Epithelial cell of proximal tubule (primary cell): ENCODE data around the gene PSMD2. TPM values are rescaled to one million over a fixed set of nuclear protein-coding genes. Genes with fewer than 3 reads are reported as not detected.

Source experiments
- DNase-seq: peaks from one replicate; pipeline ENCODE4 v3.0.0-alpha.2; 2011; ENCODE audit warnings: low read depth
- H3K4me3 ChIP-seq: 2 replicates; pipeline ENCODE4 v1.5.1; 2011; ENCODE audit warnings: low read depth, mild to moderate bottlenecking, low read length
- total RNA-seq: library from RNA; depleted of rRNA; stranded (reverse); fragments of >200 nt; gene quantifications from 2 replicates; pipeline ENCODE4 v1.2.3, GENCODE V29; 2015
- TF ChIP-seq, protein P1 (sequence below): conservative IDR thresholded peaks from 2 replicates; pipeline ENCODE4 v1.5.1; 2012; ENCODE audit warnings: low read depth, mild to moderate bottlenecking, low read length

The PSMD2 gene
- total RNA-seq, 1 donor from 2014 or later: 506 TPM

DNA sequence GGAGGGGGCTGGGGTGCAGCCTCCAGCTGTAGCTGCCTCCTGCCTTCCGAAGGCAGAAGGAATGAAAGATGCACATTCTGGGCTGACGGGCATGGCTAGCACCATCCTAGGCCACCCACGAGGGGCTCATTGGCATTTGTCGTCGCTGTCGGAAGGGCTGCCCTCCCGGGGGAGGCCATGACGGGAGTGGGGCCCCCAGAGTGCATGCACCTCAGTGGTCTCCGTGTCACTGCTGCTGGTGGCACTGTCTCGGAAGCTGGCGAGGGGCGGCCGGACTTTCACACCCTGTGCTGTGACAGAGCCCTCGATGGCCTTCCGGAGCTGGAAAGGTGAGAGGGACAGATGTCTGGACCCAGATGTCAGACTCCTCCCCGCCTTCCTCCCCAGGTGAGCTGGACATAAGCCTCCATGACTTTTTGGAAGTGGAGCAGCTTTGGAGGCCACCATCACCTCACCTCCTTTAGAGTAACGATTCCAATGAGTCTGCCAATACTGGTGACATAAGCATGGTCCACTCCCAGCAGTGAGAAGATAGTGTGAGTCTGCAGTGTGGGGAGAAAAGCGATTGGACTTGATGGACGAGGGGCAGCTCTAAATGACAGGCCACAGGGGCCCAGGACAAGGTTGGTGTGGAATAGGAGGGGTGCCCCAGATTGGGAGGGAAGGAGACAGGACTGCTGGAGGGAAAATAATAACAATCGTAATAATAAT, 47.6 kb downstream of the PSMD2 start:
- TF ChIP-seq, protein P1, sequence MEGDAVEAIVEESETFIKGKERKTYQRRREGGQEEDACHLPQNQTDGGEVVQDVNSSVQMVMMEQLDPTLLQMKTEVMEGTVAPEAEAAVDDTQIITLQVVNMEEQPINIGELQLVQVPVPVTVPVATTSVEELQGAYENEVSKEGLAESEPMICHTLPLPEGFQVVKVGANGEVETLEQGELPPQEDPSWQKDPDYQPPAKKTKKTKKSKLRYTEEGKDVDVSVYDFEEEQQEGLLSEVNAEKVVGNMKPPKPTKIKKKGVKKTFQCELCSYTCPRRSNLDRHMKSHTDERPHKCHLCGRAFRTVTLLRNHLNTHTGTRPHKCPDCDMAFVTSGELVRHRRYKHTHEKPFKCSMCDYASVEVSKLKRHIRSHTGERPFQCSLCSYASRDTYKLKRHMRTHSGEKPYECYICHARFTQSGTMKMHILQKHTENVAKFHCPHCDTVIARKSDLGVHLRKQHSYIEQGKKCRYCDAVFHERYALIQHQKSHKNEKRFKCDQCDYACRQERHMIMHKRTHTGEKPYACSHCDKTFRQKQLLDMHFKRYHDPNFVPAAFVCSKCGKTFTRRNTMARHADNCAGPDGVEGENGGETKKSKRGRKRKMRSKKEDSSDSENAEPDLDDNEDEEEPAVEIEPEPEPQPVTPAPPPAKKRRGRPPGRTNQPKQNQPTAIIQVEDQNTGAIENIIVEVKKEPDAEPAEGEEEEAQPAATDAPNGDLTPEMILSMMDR: no peak
- no peak overlapping the region for H3K4me3 ChIP-seq
- DNase-seq: no peak

DNA sequence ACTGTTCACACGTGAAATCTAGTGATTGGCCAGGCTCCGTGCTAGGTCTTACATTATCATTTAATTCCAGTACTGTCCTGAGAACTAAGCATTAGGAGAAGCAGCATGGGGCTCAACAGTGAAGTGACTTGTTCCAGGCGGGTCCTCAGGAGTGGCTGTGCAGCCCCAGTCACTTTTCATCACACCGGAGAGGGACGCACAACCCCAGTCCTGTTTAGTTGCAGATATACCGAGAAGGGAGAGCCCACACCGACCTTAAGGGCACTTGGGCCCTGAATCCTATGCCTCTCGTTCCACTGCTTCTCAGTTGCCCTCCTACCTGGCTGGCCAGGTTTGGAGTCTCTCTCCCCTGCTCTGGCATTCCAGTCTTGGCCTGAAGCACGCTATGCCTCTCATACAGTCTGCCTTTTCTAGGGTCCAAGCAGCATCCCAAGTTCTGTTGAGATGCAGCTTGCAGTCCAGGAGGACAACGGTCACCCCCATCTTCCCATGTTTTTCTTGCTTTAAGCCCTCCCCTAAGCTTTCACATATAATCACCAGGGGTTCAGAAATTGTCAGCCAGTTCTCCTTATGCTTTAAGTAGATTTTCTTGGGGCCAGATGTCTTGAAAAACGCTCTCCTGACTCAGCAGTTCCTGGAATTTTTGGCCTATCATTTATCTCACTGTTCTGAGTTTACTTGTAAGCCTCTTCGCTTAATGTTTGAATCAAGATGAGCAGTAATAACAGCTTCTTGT, 48.4 kb downstream of the PSMD2 start:
- TF ChIP-seq, protein P1: no peak
- no peak overlapping the region for H3K4me3 ChIP-seq
- DNase-seq: no peak

DNA sequence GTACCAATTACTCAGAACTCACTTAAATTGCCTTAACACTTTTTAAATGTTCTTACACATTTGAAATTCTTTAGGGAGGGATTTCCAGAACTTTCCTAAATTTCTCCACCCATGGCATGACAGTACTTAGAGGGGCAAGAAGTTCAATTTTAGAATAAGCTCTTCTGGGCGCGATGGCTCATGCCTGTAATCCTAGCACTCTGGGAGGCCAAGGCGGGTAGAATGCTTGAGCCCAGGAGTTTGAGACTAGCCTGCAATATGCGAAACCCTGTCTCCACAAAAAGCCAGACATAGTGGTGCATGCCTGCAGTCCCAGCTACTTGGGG, 49.0 kb downstream of the PSMD2 start:
- TF ChIP-seq, protein P1: no peak

DNA sequence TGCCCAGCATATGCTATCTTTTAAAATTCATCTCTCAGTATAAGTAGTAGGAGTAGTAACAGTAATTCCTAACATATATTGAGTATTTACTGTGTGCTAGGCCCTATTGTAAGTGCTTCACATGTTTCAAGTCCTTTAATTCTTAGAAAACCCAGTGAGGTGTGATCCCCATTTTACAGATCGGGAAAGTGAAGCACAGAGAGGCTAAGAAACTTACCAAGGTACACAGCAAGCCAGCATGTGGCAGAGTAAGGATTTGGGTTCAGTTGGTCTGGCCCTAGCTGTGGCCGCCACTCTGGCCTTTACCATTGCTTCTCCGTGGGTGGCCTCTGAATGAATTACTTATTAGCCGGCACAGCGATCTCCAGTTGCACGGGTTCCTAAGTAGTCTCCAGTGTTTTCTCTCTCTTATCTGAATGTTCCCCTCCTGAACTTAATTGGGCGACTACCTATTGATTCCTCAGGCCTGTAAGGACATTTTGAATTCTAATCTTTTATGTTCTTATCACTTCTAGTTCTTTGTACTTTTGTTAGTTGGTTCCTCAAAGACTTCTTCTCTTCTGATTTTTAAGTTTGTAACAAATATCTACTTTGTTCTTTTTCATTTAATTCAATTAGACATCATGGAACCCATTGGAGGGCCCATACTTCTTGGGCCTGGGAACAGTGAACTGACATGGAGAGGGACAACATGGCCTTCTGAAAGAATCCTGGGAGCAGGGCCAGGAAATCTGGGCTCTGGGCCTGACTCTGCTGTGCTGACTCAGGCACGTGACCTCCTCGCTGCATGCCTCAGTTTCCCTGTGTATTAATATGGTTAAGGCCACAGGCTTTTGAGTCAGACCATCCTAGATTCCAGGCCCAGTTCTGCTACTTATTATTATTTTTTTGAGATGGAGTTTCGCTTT, 50.8 kb downstream of the PSMD2 start:
- TF ChIP-seq, protein P1: no peak
- H3K4me3 ChIP-seq: no peak overlapping the region

More for the DNA sequence above, 49.0 kb downstream of the PSMD2 start:
- no peak for DNase-seq
- no peak overlapping the region for H3K4me3 ChIP-seq

DNA sequence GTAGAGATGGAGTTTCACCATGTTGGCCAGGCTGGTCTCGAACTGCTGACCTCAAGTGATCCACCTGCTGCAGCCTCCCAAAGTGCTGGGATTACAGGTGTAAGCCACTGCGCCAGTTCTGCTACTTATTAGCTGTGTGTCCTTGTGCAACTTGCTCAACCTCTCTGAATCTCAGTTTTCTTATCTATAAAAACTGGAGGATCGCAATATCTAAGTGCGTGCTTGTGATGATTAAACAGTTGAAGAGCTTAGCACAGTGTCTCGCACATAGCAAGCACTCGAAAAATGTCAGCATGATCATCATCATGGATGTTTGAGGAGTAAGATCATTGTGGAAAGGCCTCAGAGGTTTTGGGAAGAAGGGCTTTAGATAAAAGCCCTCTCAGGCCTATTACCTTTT, 51.6 kb downstream of the PSMD2 start:
- H3K4me3 ChIP-seq: no peak overlapping the region
- TF ChIP-seq, protein P1: no peak
- DNase-seq: no peak

More for the DNA sequence above, 50.8 kb downstream of the PSMD2 start:
- no peak for DNase-seq

DNA sequence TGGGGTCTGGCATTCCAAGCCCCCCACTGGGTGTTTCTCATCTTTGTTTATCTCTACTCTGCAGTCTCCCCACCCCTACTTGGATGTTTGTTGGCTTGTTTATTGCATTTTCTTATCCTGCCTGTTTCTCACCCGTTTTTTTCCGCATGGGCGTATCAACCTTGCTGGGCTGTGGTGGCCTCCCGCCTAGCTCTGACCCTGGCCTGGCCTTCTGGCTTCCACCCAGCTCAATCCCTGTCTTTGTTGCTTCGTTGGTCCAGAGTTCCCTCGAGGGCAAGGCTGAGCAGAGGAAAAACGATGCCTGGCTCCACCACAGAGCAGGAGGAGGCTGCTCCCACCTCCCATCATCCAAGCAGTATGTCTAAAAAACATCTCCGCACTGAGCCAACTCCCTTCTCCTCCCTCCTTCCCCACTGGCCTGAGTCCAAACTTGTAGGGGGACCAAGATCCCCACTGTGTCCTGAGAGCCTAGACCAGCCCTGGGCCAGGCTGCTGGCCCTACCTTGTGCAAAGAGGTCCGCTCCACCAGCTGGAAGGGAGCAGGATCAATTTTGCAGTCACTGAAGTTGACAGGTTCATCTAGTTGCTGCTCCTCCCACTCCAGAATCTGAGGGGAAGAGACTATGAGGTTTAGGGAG, 52.6 kb downstream of the PSMD2 start:
- TF ChIP-seq, protein P1: no peak
- H3K4me3 ChIP-seq: no peak overlapping the region
- no peak for DNase-seq
